NCI-H2107 (cell line): ENCODE results near the gene PCDH12.

Experiments used
- DNase-seq: peaks from one replicate; lab custom pipeline; 2025; lab: John Stamatoyannopoulos, UW

PCDH12 gene

DNA sequence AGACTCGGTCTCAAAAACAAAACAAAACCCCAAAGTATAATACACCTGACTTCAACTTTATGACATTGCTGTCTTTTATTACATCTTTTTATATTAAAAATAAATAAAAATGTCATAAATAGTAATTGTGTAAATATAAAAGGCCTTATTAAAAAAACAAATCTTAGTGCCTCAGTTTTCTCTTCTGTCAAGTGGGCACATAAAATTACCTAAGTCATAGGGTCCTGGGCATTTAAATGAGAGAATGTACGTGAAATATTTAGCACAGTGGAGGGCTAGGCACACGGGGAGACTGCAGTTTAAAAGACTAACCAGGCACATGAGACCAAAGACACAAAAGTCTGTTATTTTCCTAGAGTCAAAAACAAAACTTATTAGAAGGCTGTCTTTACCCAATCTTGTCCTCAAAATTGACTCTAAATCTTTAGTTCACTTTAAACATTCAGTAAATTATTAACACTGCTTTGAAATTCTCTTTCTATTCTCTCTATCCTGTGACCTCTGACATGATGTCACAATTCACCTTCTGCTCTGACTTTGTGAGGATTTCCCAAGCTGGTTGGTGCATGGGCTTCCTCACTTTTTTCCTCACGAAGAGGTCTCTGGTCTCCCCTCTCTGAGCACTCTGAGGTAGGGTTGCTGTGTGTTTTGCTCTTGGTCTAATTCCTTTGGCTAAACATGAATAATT lies 8.4 kb upstream of the PCDH12 start:
- DNase-seq, result no peak

DNA sequence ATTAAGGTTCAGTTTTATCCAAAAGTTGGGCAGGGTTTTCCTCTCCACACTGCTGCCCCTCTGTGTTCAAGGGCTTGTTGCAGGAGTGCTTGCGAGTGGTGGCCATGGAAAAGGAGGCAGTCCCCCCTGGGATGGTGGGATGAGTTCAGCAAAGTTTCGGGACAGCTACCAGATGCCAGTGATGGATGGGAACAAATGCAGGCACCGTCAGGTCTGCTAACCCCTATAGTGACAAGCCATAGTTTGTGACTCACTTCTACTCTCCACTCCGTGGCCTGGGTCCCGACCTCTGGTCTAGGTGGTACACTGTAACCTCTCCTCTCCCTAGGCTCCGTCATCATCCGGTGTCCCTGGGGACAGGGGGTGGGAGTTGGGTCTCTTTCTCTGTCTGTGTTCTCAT lies 7.1 kb upstream of the PCDH12 start:
- DNase-seq, result no peak

DNA sequence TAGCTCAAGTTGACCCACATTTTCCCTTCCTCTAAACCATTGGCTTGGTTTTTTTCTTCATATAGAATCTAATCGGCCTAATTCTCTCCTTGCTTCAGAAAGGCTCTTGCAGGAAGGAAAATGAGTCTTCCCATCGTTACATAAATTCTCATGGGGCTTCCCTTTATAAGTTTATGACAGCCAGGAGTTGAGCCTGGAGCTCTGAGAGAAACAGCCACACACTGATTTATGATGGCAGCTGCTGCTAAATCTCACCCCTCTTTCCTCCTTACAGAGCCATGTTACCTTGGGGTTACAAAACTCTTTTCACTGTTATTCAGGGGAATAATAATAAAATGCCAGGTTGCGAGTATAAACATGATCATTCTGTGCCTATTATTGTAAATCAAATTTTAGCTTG lies 5.7 kb upstream of the PCDH12 start:
- no peak for DNase-seq

DNA sequence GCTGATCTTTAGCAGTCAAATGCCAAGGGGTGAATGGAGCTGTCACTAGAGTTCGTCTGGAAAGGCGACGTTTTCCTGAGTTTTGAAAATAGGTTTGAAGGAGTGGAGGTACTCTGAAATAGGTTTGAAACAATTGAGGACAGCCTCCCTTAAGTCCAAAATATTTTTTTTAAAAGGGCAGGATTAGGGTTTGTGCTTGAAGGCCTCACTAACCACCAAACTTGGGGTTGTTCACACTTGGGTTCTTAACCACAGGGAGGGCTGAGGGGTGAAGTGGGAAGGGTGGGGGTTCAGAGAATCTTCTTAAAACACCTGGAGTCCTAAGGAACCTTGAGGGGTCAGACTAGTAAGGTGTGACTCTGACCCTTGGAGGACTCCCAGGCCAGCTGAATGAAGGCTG lies 3.5 kb upstream of the PCDH12 start:
- no peak for DNase-seq

DNA sequence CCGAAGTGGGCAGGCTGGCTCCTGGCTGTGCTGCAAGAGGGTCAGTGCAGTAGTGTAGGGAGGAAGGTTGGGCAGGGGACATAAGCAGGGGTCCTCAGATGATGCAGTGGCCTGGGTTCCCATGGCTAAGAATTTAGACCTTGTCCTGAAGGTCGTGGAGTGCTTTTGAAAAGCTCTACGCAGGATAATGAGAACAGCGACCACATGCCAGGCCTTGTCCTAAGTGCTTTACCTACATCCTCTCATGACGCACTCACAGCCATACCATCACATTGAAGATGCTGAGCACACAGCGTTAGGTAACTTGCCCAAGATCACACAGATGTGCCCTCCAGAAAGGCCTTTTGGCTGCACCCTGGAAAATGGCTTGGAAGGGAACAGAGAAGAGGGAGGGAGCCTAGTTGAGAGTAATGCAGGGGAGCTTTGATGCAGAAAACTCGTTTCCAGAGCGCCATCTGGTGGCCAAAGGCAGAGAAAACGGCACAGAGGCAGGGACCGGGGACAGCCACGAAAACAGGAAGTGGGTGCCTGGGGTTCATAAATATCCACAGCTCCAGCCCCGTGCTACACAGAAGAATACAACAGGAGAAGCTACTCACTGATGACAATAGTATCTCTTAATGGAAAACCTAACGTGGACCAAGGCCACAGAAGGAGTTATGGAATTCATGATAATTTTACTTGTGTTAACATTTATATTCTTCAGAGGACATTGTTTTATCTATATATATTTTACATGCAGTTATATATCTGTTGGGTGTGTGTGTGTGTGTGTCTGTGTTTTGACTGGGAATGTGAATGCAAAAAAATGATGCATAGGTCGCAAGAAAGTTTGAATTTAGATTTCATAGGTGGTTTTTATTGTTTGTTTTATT lies 2.7 kb upstream of the PCDH12 start:
- DNase-seq, result peak; percentile 76

DNA sequence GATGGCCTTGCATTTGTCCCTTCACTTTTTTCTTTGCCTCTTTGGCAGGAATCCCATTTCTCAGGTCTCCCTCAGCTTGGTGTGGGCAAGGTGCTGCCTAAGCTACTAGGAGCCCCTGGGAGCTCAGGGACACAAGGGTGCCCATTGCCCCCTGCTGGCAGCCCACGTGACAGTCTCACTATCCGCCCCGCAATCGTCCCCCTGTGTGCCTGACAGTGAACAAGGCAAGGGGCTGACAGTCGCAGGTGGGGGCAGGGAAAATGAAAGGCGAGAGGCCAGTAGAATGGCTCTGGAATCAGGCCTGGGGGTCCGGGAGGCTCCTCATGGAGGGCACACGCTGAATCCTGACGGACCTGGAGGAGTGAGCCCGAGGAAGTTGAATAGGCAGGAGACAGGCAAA lies 2.0 kb upstream of the PCDH12 start:
- DNase-seq, result no peak

DNA sequence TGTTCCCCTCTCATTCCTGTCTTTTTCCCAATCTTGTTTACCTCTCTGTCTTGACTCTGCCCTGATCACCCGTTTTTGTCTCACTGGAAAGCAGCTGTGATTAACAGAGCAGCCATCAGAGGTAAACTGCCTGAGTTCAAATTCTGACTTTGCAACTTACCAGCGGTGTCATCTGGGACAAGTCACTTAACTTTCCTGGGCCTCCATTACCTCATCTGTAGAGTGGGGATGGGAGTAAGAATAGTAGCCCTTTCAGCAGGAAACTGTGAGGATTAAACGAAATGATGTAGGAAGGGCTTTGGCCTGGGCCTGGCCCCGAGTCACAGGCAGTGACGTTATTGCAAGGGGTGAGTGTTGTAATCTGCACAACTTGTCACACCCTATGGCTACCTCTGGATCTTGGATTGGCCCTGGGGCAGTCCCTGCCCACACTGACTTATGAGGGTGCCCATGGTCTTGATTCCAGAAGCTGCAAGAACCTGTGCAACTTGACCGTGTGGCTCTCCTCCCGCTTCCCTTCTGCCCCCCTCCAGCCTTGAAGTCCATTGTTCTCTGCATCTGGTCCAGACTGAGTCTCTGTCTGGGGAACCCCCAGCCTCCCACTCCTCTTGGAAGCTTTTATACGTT lies 657 bp upstream of the PCDH12 start:
- DNase-seq, result no peak

DNA sequence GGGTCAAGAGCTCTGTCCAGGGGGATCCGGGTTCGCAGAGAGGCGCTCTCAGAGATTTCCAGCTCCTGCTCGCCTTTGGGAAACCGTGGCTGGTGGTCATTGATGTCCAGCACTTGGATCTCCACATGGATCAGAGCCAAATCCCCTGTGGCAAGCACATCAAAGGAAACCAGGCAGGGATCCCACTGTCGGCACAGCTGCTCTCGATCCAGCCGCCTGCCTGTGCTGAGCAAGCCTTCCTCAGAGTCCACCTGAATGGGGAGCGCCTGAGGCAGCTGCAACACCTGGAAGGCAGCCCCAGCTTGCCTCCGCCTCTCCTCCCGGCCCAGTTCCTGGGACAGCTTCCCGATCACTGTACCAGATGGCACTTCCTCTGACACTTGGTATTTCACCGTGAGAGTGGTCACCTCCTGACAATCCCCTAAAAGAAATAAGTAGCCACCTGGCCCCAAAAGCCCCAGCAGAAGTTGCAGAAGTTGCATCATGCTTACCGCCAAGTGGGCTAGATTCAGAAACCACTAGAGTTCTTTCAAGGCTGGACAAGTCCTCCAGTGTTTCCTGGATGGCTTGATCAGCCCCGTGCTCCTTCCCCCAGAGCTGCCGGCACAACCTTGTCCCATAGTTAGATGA lies 520 bp downstream of the PCDH12 start:
- no peak for DNase-seq

DNA sequence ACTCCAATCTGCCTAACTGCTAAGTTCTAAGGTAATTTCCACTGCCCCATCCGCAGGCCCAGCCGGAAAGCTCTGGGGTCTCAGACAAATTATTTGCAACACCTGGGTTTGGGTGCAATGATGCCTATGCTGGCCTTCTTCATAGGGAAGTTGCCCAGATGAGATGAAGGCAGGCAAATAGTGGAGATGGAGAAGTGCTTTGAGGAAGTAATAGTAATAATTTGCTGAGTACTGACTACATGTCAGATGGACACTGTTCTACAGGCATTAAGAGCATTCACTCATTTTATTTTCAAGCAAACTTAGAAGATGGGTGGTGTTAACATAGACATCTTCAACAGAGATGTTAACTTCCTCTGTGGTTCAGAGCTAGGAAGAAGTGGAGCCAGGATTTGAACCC lies 3.8 kb downstream of the PCDH12 start:
- no peak for DNase-seq

DNA sequence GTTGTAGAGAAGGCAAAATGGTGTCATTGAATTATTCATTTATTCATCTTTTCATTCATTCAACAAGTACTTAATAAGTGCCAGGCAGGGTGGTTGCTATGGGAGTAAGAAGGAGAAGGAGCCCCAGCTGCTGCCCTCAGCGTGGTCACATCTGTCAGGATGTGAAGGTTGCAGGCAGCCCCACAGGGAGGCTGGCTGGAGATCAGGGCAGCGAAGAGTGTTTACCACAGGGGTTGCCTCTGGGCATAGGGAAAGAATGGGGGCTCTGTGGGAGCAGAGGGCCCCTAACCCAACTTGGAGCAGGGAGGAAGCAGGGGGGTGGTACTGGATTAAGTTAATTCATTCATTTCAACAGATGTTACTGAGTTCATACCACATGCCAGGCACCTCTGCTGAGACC lies 6.0 kb downstream of the PCDH12 start:
- no peak for DNase-seq

DNA sequence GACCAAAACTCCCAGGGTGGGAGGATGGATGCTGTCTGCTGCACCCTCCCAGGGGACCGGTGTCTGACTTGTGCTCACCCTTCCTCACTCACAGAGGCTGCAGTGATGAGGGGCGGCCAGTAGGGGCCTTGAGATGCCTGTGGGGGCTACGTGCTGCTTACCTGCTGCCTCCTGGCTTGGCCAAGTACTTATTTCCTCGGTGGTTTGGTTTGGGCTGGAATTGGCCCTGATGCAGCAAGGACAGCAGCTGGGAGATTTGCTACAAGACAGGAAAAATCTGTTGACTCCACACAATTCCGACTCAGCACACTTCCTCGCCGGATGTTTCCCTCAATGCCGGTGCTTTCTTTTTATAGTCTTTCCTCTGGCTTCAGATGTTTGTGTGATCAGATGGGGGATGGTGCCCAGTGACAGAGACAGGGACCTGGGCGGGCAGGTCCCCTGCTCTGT lies 6.6 kb downstream of the PCDH12 start:
- DNase-seq, result no peak

DNA sequence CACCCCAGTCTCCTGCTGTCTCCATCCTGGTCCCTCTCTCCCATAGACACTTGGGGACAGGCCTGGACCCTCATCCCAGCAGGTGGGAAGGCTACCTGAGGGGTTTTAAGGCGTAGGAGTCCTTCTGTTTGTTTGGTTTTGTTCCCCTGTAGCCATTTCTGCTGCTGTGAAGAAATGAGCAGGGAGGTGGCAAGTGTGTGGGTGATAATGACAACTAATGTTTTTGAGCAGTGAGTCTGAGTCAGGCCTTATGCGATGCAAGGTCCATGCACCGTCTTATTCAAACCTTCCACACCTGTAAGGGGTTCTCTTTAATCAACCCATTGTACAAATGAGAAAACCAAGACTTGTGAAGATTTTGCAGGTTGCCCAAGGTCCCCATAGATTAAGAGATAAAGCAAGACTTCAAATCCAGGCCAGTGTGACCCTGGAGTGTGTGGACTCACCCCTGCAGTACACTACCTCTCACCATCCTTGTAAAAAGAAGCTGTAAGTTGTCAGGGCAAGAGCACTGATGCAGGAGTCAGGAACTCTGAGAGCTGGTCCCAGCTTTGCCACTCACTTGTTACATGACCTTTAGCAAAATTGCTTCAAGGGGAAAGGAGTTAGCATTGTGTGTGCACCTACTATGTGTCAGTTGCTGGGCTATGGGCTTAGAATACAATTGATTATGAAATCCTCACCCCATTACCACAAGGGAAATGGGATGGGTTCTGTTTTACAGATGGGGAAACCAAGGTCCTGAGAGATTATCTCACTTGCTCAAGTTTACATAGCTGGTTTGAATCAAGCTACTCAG lies 7.6 kb downstream of the PCDH12 start:
- DNase-seq, result no peak

DNA sequence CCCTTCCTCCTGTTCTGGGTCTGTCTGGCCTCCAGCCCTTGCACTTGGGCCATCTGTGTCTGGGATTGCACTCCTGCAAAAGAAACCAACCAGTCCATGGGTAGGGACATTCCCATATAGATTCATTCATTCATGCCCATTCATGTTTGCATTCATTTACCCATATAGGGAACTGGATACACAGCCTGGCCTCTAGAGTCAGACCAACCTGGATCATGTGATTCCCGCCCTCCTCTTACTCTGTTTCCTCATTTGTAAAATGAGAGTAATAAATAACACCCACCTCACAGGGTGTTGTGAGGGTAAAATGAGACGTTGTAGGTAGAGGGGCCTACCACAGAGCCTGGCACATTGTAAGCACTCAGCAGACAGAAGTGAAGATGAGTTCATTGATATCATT lies 8.5 kb downstream of the PCDH12 start:
- DNase-seq, result no peak

DNA sequence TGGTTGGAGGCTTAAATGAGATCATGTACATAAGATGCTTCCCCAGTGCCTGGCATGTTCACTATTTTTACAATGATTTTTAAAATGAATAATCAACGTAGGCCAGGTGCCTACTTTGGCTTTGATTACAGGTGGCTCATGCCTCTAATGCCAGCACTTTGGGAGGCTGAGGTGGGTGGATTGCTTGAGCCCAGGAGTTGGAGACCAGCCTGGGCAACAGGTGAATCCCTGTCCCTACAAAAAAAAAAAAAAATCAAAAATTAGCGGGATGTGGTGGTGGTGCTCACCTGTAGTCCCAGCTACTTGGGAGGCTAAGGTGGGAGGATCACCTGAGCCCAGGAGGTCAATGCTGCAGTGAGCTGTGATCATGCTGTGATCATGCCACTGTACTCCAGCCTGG lies 9.2 kb downstream of the PCDH12 start:
- DNase-seq, result no peak

DNA sequence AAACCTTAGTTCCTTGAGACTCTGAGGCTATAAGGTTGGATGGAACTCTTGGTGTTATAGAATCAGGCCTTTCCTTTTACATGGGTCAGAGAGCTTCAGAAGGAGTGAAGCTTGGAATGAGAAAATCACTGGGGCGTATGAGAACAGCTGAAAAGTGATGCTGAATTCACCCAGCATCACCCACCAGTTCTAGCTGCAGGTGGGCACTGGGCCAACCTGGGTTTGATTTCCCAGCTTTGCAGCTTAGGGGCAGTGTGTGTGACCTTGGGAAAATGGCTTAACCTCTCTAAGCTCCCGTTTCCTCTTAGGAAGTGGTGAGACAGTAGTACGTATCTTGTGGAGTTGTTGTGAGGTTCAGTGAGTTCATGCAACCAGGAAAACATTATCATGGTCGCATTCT lies 10.7 kb downstream of the PCDH12 start:
- DNase-seq, result no peak

DNA sequence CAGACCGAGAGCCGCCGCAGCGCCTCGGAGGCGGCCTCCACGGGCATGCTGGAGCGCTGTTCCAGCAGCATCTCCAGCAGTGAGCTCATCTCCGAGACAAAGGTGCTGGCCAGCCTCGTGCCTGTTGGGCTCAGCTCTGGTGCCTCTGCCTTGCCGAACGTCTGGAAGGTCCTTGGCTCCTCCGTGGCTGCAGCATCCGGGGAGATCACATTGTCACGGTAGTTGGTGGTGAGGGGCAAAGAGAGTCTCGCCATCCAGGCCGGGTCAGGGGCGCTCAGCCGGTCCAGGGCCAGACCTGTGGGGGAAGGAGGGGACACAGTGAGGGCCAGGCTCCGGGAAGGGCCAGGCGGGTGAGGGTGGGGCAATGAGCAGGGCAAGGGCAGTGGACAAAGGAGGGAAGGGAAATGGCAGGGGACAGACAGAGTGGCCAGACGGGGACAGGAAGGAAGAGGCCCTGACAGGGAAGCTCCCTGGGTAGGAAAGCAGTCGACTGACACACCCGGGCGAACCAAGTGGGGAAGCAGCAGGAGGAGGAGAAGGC lies 12.4 kb downstream of the PCDH12 start:
- DNase-seq, result no peak

DNA sequence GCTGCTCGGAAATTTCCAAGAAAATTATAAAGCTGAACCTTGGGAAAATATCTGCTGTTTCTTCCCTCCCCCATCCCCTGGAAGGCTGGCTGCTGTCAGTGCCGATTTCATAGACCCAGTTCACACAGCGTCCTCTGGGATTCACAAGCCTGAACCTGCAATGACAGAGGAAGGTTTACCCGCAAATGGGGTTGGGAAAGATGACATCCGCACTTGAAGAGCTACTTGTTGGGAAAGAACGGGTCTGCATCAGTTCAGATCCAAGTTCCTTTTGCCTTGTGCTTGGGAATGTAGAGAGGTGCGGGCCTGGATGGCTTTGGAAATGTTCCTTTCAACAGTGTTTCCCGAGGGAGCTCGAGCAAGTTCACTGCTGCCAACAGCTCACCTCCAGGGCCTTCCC lies 13.9 kb downstream of the PCDH12 start:
- no peak for DNase-seq

DNA sequence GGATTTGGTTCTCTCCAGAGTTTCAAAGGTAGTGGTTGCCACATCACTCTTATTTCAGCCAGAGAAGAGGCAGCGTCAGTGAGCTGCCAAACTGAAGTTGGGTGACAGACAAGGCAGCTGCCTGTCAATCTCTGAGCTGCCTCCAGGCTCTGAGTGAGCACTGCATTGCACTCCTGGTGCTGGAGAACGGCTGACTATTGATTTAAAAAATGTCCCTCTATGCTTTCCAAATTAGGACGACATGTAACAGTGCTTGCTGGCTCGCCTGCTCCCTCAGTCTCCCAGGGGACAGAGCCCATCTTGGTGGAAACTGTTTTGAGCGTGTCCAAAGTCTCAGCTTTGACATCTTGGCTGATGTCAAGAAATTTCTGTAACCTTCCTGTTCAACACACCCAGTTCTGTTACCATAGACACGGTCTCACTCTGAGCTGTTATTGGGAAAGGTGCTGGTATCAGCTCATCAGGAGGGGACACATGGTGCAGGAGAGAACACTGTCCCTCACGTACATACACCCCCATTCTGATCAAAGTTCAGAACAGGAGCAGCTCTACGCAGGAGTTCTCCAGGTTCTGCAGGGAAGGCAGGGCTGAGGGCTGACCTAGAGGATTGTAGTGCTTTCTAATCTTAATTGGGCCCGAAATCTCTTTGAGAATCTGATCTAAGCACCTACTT lies 15.7 kb downstream of the PCDH12 start:
- no peak for DNase-seq

DNA sequence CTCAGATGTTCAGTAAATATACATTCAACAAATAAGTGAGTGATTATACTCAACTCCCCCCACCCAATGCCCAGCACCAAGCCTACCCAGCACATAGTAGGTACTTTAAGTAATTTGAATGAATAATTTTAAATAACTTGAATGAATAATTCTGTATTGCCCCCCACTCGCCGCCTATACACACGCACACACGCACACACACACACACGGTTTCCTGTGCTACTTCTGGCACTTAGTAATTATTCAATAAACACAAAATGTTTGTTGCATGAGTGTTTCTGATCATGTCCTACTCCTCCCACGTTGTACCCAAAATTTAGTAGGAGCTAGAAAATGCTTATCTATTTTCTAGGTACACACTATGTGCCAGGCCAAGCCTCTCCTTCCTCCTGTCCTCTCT lies 16.2 kb downstream of the PCDH12 start:
- DNase-seq, result no peak

DNA sequence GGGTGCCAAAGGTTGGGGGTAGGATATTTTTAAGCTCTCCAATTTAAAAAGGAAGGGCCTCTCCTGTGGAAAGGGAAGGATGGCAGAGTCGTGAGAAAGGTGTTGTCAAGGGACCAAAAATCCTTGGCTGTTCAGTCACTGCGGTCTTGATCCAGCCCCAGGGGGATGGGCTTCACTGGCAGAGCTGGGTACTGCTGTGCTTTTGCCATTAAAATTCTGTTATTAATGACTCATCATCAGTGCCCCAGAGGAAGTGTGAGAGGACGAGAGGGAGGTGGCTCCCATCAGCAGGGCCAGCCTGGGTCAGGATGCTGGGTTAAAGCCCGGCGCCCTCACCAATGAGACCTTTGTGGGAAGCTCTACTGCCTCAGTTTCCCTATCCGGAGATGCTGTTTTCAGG lies 16.7 kb downstream of the PCDH12 start:
- no peak for DNase-seq

DNA sequence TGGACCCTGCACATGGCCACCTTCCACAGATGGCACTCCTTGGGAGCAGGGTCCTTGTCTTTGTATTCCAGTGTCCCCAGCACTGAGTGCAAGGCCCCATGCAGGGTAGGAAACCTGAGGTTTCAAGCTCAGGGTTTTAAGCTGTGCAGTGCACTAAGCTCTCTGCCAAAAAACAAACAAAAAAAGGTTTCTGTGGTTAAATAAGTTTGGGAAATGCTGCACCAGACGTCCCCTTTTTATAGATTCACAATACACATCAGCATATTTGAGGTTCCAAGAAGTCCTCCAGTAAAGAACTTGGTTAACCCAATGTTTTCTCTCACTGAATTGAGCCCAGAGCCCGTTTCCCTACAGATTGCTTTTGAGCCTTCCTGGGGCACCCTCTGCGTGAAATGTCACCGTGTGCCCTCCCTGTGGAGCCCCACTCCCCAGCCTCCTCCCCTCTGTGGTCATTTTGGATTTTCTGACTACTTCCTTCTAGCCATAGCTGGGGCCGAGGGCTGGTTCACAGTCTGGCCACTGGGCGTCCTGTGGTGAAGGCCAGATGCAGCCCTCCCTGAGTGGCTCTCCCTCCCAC lies 17.2 kb downstream of the PCDH12 start:
- no peak for DNase-seq
